ENCODE results near the gene LILRB5.
"Not testable (repeated sequence)": the region's sequence is repeated elsewhere in the genome, so short reads cannot be mapped to it uniquely, and the experiment has no call there.

The LILRB5 gene

GRCh38 chr19:54242234-54242633 lies 14.8 kb downstream of the LILRB5 start:
- not testable (repeated sequence) for DNase-seq (ENCODE audit: low read depth)

- DNase-seq (ENCODE audit: low read depth) = not testable (repeated sequence)
Measured at GRCh38 chr19:54240372-54241336, 16.4 kb downstream of the LILRB5 start.

- DNase-seq (ENCODE audit: low read depth) = not testable (repeated sequence)
Measured at GRCh38 chr19:54239491-54240371, 17.3 kb downstream of the LILRB5 start.

- no peak for DNase-seq (ENCODE audit: low read depth)
Measured at GRCh38 chr19:54233941-54234340, 23.1 kb downstream of the LILRB5 start.

GRCh38 chr19:54231077-54231931 lies 25.8 kb downstream of the LILRB5 start:
- peak; percentile 78 for DNase-seq (ENCODE audit: low read depth)

- DNase-seq (ENCODE audit: low read depth) = no peak
Measured at GRCh38 chr19:54230031-54230430, 27.0 kb downstream of the LILRB5 start.

- no peak for DNase-seq (ENCODE audit: low read depth)
Measured at GRCh38 chr19:54229146-54229545, 27.9 kb downstream of the LILRB5 start.

GRCh38 chr19:54224619-54225018 lies 32.5 kb downstream of the LILRB5 start:
- DNase-seq (ENCODE audit: low read depth) = not testable (repeated sequence)

GRCh38 chr19:54223937-54224281 lies 33.2 kb downstream of the LILRB5 start:
- DNase-seq (ENCODE audit: low read depth) = not testable (repeated sequence)

- not testable (repeated sequence) for DNase-seq (ENCODE audit: low read depth)
Measured at GRCh38 chr19:54223277-54223936, 33.7 kb downstream of the LILRB5 start.

- DNase-seq (ENCODE audit: low read depth) = not testable (repeated sequence)
Measured at GRCh38 chr19:54222474-54223276, 34.4 kb downstream of the LILRB5 start, which contains the start of gene LILRB3. Gene LILRB3, minus strand, starts transcription at chr19:54223007. Its CDS starts 31 bp downstream, at chr19:54222976.

GRCh38 chr19:54221947-54222346 lies 35.1 kb downstream of the LILRB5 start:
- DNase-seq (ENCODE audit: low read depth) = not testable (repeated sequence)

- not testable (repeated sequence) for DNase-seq (ENCODE audit: low read depth)
Measured at GRCh38 chr19:54219702-54220101, 37.4 kb downstream of the LILRB5 start.

- DNase-seq (ENCODE audit: low read depth) = no peak
Measured at GRCh38 chr19:54218960-54219661, 38.0 kb downstream of the LILRB5 start.

GRCh38 chr19:54218259-54218658 lies 38.8 kb downstream of the LILRB5 start:
- no peak for DNase-seq (ENCODE audit: low read depth)

- not testable (repeated sequence) for DNase-seq (ENCODE audit: low read depth)
Measured at GRCh38 chr19:54217517-54218247, 39.4 kb downstream of the LILRB5 start.

- no peak for DNase-seq (ENCODE audit: low read depth)
Measured at GRCh38 chr19:54216869-54217268, 40.2 kb downstream of the LILRB5 start.

GRCh38 chr19:54214734-54215133 lies 42.3 kb downstream of the LILRB5 start:
- not testable (repeated sequence) for DNase-seq (ENCODE audit: low read depth)

GRCh38 chr19:54214217-54214616 lies 42.9 kb downstream of the LILRB5 start:
- DNase-seq (ENCODE audit: low read depth) = not testable (repeated sequence)
